Testis (tissue), 2 donors: ENCODE data around the gene TROAP.

Experiments used
- POLR2A ChIP-seq: fragments of 450-650 bp; IDR thresholded peaks from one replicate; pipeline ENCODE4 v1.6.1; 2017; ENCODE audit warnings: antibody characterized with exemption, mild to moderate bottlenecking, moderate library complexity
- TF ChIP-seq, protein P1 (sequence below), 3 experiments: fragments of 450-650 bp in 2 of 3; fragments of 200-600 bp in 1 of 3; sonication (generic) in 1 of 3; IDR thresholded peaks; one replicate each; pipeline ENCODE4 v1.5.1; 2016 to 2019; ENCODE audit warnings: antibody characterized with exemption in 3 of 3, mild to moderate bottlenecking in 2 of 3, moderate library complexity in 1 of 3

DNA sequence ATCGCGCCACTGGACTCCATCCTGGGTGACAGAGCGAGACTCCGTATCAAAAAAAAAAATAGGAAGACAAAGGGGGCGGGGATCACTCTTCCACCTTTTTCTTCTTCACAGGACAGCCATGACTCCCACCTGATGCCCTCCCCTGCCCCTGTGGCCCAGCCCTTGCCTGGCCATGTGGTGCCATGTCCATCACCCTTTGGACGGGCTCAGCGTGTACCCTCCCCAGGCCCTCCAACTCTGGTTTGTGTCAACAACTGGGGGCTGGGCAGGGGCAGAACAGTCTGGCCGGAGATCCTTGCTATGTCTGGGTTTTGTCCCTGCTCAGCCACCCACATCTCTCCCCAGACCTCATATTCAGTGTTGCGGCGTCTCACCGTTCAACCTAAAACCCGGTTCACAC is 5.8 kb downstream of the TROAP start:
- TF ChIP-seq, protein P1, sequence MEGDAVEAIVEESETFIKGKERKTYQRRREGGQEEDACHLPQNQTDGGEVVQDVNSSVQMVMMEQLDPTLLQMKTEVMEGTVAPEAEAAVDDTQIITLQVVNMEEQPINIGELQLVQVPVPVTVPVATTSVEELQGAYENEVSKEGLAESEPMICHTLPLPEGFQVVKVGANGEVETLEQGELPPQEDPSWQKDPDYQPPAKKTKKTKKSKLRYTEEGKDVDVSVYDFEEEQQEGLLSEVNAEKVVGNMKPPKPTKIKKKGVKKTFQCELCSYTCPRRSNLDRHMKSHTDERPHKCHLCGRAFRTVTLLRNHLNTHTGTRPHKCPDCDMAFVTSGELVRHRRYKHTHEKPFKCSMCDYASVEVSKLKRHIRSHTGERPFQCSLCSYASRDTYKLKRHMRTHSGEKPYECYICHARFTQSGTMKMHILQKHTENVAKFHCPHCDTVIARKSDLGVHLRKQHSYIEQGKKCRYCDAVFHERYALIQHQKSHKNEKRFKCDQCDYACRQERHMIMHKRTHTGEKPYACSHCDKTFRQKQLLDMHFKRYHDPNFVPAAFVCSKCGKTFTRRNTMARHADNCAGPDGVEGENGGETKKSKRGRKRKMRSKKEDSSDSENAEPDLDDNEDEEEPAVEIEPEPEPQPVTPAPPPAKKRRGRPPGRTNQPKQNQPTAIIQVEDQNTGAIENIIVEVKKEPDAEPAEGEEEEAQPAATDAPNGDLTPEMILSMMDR (IDR thresholded peaks at IDR 0.05) = no peak
- TF ChIP-seq POLR2A = no peak
